HG03045 (cell line): ENCODE measurements around the gene PBRM1.
"Not testable (repeated sequence)": the region's sequence is repeated elsewhere in the genome, so short reads cannot be mapped to it uniquely, and the experiment has no call there.

Experiments used
- ATAC-seq: cut with Tn5 transposase; IDR thresholded peaks from one replicate; pipeline ENCODE4 v1.9.1; 2021; ENCODE audit warnings: mild to moderate bottlenecking, moderate library complexity; ENCODE audit not compliant: unreplicated experiment

Gene PBRM1

GRCh38 chr3:52537165-52537620, 148.5 kb downstream of the PBRM1 start:
- ATAC-seq: no peak

- ATAC-seq: peak; percentile 87
Observed at GRCh38 chr3:52536369-52537164, 149.1 kb downstream of the PBRM1 start, which contains the start of gene UQCC5. Gene UQCC5 (plus strand): TSS chr3:52536605. CDS start chr3:52536756, 151 bp downstream.

GRCh38 chr3:52536112-52536368, 149.7 kb downstream of the PBRM1 start:
- ATAC-seq: no peak

GRCh38 chr3:52535411-52536111, 150.2 kb downstream of the PBRM1 start:
- no peak for ATAC-seq

- no peak for ATAC-seq
Observed at GRCh38 chr3:52534281-52535183, 151.2 kb downstream of the PBRM1 start.

- peak; percentile 34 for ATAC-seq
Observed at GRCh38 chr3:52533623-52534280, 152.0 kb downstream of the PBRM1 start, which contains the start of gene NT5DC2. Gene NT5DC2 (minus strand): TSS chr3:52533857. CDS start chr3:52533737, 120 bp downstream.

GRCh38 chr3:52532838-52533622, 152.7 kb downstream of the PBRM1 start:
- no peak for ATAC-seq

GRCh38 chr3:52532517-52532837, 153.2 kb downstream of the PBRM1 start:
- no peak for ATAC-seq

- ATAC-seq: no peak
Observed at GRCh38 chr3:52531860-52532516, 153.7 kb downstream of the PBRM1 start.

GRCh38 chr3:52530918-52531826, 154.5 kb downstream of the PBRM1 start:
- no peak for ATAC-seq

- ATAC-seq: no peak
Observed at GRCh38 chr3:52529376-52530333, 156.1 kb downstream of the PBRM1 start.

- no peak for ATAC-seq
Observed at GRCh38 chr3:52528586-52529375, 156.9 kb downstream of the PBRM1 start.

- no peak for ATAC-seq
Observed at GRCh38 chr3:52527732-52528585, 157.8 kb downstream of the PBRM1 start.

- ATAC-seq: no peak
Observed at GRCh38 chr3:52527039-52527731, 158.5 kb downstream of the PBRM1 start.

- ATAC-seq: not testable (repeated sequence)
Observed at GRCh38 chr3:52526671-52527038, 159.1 kb downstream of the PBRM1 start.
